SK-N-SH (cell line): ENCODE data around the gene CCNG1. TPM values are rescaled to one million over a fixed set of nuclear protein-coding genes. Genes with fewer than 3 reads are reported as not detected.

Experiments used
- CTCF ChIA-PET: fragments of 300-600, 350-600 bp; formaldehyde crosslinking; extraction: SDS; loops from one replicate; lab custom pipeline; 2021; lab: Yijun Ruan, JAX
- POLR2A ChIA-PET: fragments of 350-600 bp; sonication (Branson Sonifier 250); formaldehyde crosslinking; extraction: SDS; loops from one replicate; lab custom pipeline; 2020; ENCODE audit warnings: antibody characterized with exemption, inconsistent platforms; lab: Yijun Ruan, JAX
- DNase-seq: peaks from one replicate; pipeline ENCODE4 v3.0.0; 2012
- H2AFZ ChIP-seq: fragments of 200-600 bp; sonication (generic); 2 replicates; pipeline ENCODE4 v1.8.1; 2016; ENCODE audit warnings: antibody characterized with exemption, mild to moderate bottlenecking, low read depth
- H3F3A ChIP-seq: fragments of 200-600 bp; sonication (generic); replicated peaks from 2 replicates; pipeline ENCODE3; 2016; ENCODE audit warnings: antibody characterized with exemption, mild to moderate bottlenecking; ENCODE audit not compliant: insufficient read depth
- H3K27ac ChIP-seq, 2 experiments: fragments of 200-500 bp in 1 of 2; fragments of 200-600 bp in 1 of 2; sonication (Bioruptor generic) in 1 of 2; sonication (generic), shearing (Covaris generic) in 1 of 2; 2 replicates each; pipeline versions ENCODE4 v1.5.1 to v1.6.1; 2014 to 2016; ENCODE audit warnings: low read depth in 2 of 2, inconsistent platforms in 1 of 2, low read length in 1 of 2, mild to moderate bottlenecking in 1 of 2, mixed read lengths in 1 of 2
- H3K27me3 ChIP-seq: fragments of 200-600 bp; sonication (generic), shearing (Covaris generic); 2 replicates; pipeline ENCODE4 v1.6.1; 2016; ENCODE audit warnings: mixed run types; ENCODE audit not compliant: insufficient read depth
- H3K36me3 ChIP-seq, 2 experiments: fragments of 200-500 bp in 1 of 2; fragments of 200-600 bp in 1 of 2; sonication (Bioruptor generic) in 1 of 2; sonication (generic) in 1 of 2; replicated peaks in 1 of 2; 2 replicates each; pipeline versions ENCODE3 to v1.5.1; 2014 to 2016; ENCODE audit warnings: low read length in 1 of 2, mild to moderate bottlenecking in 1 of 2; ENCODE audit not compliant: insufficient read depth in 2 of 2, control insufficient read depth in 1 of 2
- H3K4me1 ChIP-seq, 2 experiments: fragments of 200-500 bp in 1 of 2; fragments of 200-600 bp in 1 of 2; sonication (Bioruptor generic) in 1 of 2; sonication (generic), shearing (Covaris generic) in 1 of 2; 2 replicates each; pipeline versions ENCODE4 v1.5.1 to v1.6.1; 2014 to 2016; ENCODE audit warnings: low read depth in 1 of 2, low read length in 1 of 2, mixed run types in 1 of 2; ENCODE audit not compliant: insufficient read depth in 2 of 2, control insufficient read depth in 1 of 2
- H3K4me2 ChIP-seq: fragments of 200-600 bp; sonication (generic), shearing (Covaris generic); 2 replicates; pipeline ENCODE4 v1.6.1; 2017; ENCODE audit warnings: mixed run types
- H3K4me3 ChIP-seq, 2 experiments: fragments of 200-500 bp in 1 of 2; fragments of 200-600 bp in 1 of 2; sonication (Bioruptor generic) in 1 of 2; sonication (generic), shearing (Covaris generic) in 1 of 2; 2 replicates each; pipeline versions ENCODE4 v1.5.1 to v1.8.1; 2014 to 2016; ENCODE audit warnings: low read depth in 2 of 2, inconsistent platforms in 1 of 2, low read length in 1 of 2, mild to moderate bottlenecking in 1 of 2, mixed read lengths in 1 of 2, moderate library complexity in 1 of 2
- H3K79me2 ChIP-seq: fragments of 200-600 bp; sonication (generic); 2 replicates; pipeline ENCODE4 v1.8.1; 2017; ENCODE audit warnings: mild to moderate bottlenecking; ENCODE audit not compliant: insufficient read depth
- H3K9ac ChIP-seq: fragments of 200-600 bp; sonication (generic); 2 replicates; pipeline ENCODE4 v1.6.1; 2017; ENCODE audit warnings: mixed run types
- H3K9me2 ChIP-seq: fragments of 200-600 bp; sonication (generic); 2 replicates; pipeline ENCODE4 v1.6.1; 2017; ENCODE audit warnings: mixed run types
- H3K9me3 ChIP-seq: fragments of 200-600 bp; sonication (generic); 2 replicates; pipeline ENCODE4 v1.6.1; 2017; ENCODE audit warnings: mixed run types, mild to moderate bottlenecking, moderate library complexity
- H4K20me1 ChIP-seq: fragments of 200-600 bp; sonication (generic); 2 replicates; pipeline ENCODE4 v1.6.1; 2017; ENCODE audit warnings: mild to moderate bottlenecking, mixed run types; ENCODE audit not compliant: insufficient read depth
- CHD2 ChIP-seq: fragments of 150-350 bp; IDR thresholded peaks from 2 replicates; pipeline ENCODE4 v1.6.1; 2018; ENCODE audit warnings: low read length; ENCODE audit not compliant: partially characterized antibody
- CTCF ChIP-seq: fragments of 200-600 bp; sonication (generic); IDR thresholded peaks from 2 replicates; pipeline ENCODE4 v1.6.1; 2017; ENCODE audit warnings: antibody characterized with exemption, mild to moderate bottlenecking, moderate library complexity
- ELF1 ChIP-seq: IDR thresholded peaks from 2 replicates; pipeline ENCODE4 v1.4.0; 2012
- FOSL2 ChIP-seq: IDR thresholded peaks from 2 replicates; pipeline ENCODE4 v1.4.0; 2012; ENCODE audit warnings: low read depth, mild to moderate bottlenecking, moderate library complexity, borderline replicate concordance
- FOXJ3 ChIP-seq: sonication (generic); formaldehyde crosslinking; IDR thresholded peaks from 2 replicates; pipeline ENCODE4 v1.5.1; 2020; ENCODE audit warnings: mild to moderate bottlenecking, missing genetic modification reagents
- IRF3 ChIP-seq: fragments of 150-350 bp; IDR thresholded peaks from 2 replicates; pipeline ENCODE4 v1.6.1; 2016; ENCODE audit warnings: mild to moderate bottlenecking, low read depth, low read length
- MXI1 ChIP-seq: IDR thresholded peaks from 2 replicates; pipeline ENCODE4 v1.6.1; 2012; ENCODE audit warnings: mild to moderate bottlenecking, low read depth, low read length, improper control_type of control experiment
- NFIC ChIP-seq: IDR thresholded peaks from 2 replicates; pipeline ENCODE4 v1.4.0; 2012; ENCODE audit warnings: borderline replicate concordance
- RAD21 ChIP-seq: IDR thresholded peaks from 2 replicates; pipeline ENCODE4 v1.6.1; 2012; ENCODE audit warnings: mild to moderate bottlenecking, low read length
- REST ChIP-seq: IDR thresholded peaks from 2 replicates; pipeline ENCODE4 v1.6.1; 2012; ENCODE audit warnings: mild to moderate bottlenecking, low read depth, low read length, moderate library complexity
- RFX5 ChIP-seq: IDR thresholded peaks from 2 replicates; pipeline ENCODE4 v1.6.1; 2012; ENCODE audit warnings: mild to moderate bottlenecking, improper control_type of control experiment, low read length
- RXRA ChIP-seq: IDR thresholded peaks from 2 replicates; pipeline ENCODE4 v1.4.0; 2012; ENCODE audit warnings: low read depth, mild to moderate bottlenecking, borderline replicate concordance
- SIN3A ChIP-seq: IDR thresholded peaks from 2 replicates; pipeline ENCODE4 v1.6.1; 2012; ENCODE audit warnings: low read depth, mild to moderate bottlenecking, low read length, moderate library complexity, borderline replicate concordance
- SMC3 ChIP-seq: IDR thresholded peaks from 2 replicates; pipeline ENCODE4 v1.6.1; 2012; ENCODE audit warnings: low read depth, low read length, improper control_type of control experiment
- TAF1 ChIP-seq: IDR thresholded peaks from 2 replicates; pipeline ENCODE4 v1.6.1; 2012; ENCODE audit warnings: low read depth, mild to moderate bottlenecking, low read length, moderate library complexity, borderline replicate concordance
- TCF12 ChIP-seq: IDR thresholded peaks from 2 replicates; pipeline ENCODE4 v1.4.0; 2012
- YY1 ChIP-seq: IDR thresholded peaks from 2 replicates; pipeline ENCODE4 v1.4.0; 2012; ENCODE audit warnings: low read depth, mild to moderate bottlenecking
- WGBS: methylation state at CpG from one replicate; pipeline ENCODE4 v1.1.6; 2017; ENCODE audit warnings: low lambda C conversion rate; 5-methylcytosine and 5-hydroxymethylcytosine counted together
- polyA plus RNA-seq, 3 experiments: library from polyadenylated mRNA; depleted of rRNA; stranded (reverse); fragments of >200 nt; gene quantifications; 2 replicates each; pipeline ENCODE4 v1.2.3, GENCODE V29; 2012
- TF ChIP-seq, protein P1 (sequence below): IDR thresholded peaks from 2 replicates; pipeline ENCODE4 v1.4.0; 2012; ENCODE audit warnings: low read depth, borderline replicate concordance

The CCNG1 gene
- polyA plus RNA-seq, 1 of the 3 experiments (the other 2 are of a cell fraction): 49.0 TPM

DNA sequence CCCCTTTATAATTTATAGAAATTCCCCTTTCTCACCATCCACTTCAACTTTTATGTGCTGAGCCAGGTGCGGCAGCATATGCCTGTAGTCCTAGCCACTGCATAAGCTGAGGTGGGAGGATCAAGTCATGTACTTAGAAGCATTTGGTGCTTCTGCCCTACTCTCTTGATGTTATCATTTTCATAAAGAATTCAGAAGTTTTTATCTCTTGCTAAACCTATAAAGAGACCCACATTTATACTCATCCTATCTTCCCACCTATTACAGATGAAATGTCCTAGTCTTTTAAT lies 41.5 kb downstream of the CCNG1 start (continued):
- TF ChIP-seq RFX5 (no peak), TCF12 (no peak), FOSL2 (no peak), TAF1 (no peak), SMC3 (no peak), IRF3 (no peak)
- TF ChIP-seq, protein P1, sequence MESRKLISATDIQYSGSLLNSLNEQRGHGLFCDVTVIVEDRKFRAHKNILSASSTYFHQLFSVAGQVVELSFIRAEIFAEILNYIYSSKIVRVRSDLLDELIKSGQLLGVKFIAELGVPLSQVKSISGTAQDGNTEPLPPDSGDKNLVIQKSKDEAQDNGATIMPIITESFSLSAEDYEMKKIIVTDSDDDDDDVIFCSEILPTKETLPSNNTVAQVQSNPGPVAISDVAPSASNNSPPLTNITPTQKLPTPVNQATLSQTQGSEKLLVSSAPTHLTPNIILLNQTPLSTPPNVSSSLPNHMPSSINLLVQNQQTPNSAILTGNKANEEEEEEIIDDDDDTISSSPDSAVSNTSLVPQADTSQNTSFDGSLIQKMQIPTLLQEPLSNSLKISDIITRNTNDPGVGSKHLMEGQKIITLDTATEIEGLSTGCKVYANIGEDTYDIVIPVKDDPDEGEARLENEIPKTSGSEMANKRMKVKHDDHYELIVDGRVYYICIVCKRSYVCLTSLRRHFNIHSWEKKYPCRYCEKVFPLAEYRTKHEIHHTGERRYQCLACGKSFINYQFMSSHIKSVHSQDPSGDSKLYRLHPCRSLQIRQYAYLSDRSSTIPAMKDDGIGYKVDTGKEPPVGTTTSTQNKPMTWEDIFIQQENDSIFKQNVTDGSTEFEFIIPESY: no peak

GRCh38 chr5:163489055-163489744 lies 51.8 kb downstream of the CCNG1 start:
- H3K9me3 ChIP-seq: no peaks in the 10 kb centered on the region
- no peaks in the 10 kb centered on the region for H3K9me2 ChIP-seq
- H3K36me3 ChIP-seq: peaks cover 20 to 46% of the 10 kb centered on the region in 2 experiments
- CTCF ChIA-PET: interaction anchor here (0.9 to 1.3 kb wide), 2 partner anchors 14 to 16 kb away, joined by 3 to 9 read pairs; no protein-coding TSS in a partner anchor
- no peak overlapping the region for H3K9ac ChIP-seq
- no peak overlapping the region for H2AFZ ChIP-seq
- no peak overlapping the region for H3K4me2 ChIP-seq
- peaks cover 11% of the 10 kb centered on the region; the same call in 1 of the 2 replicates for H3K79me2 ChIP-seq
- POLR2A ChIA-PET: no interaction called here
- WGBS: 95% methylated on average over 6 of the region's 6 CpGs
- DNase-seq: no peak
- H3K4me3 ChIP-seq: no peak overlapping the region
- no peaks in the 10 kb centered on the region; a peak in 1 of 4 replicates for H3K4me1 ChIP-seq
- H3F3A ChIP-seq: no peaks in the 10 kb centered on the region
- H4K20me1 ChIP-seq: no peaks in the 10 kb centered on the region
- H3K27me3 ChIP-seq: no peaks in the 10 kb centered on the region
- H3K27ac ChIP-seq: no peak overlapping the region
- no peak for TF ChIP-seq RXRA
- peak; percentile 25 for TF ChIP-seq CTCF
- TF ChIP-seq, all 33 proteins: peak for 1

DNA sequence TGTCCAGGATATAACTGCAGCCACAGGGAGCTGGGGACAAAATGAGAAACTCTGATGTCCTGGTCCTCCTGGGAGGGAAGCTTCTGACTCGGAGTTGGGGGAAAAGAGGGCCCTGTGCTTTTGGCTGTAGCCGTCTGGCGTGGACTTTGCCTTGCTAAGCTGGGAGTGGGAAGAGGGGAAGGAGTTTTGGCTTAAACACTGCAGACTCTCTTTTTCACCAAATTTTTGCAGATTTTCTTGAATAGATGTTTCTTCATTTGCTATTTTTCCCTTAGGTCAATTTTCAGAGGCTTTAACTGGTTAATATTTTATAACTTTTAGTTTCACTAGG lies 52.3 kb downstream of the CCNG1 start:
- WGBS: 96% methylated on average over 3 of the region's 3 CpGs
- no peaks in the 10 kb centered on the region for H3F3A ChIP-seq
- H2AFZ ChIP-seq: no peak overlapping the region
- no peak overlapping the region for H3K9ac ChIP-seq
- H3K4me3 ChIP-seq: no peak overlapping the region
- no peaks in the 10 kb centered on the region for H3K27me3 ChIP-seq
- no peak overlapping the region for H3K27ac ChIP-seq
- H3K9me2 ChIP-seq: no peaks in the 10 kb centered on the region
- no peak overlapping the region for H3K4me2 ChIP-seq
- H3K9me3 ChIP-seq: no peaks in the 10 kb centered on the region
- peaks cover 17 to 41% of the 10 kb centered on the region in 2 experiments for H3K36me3 ChIP-seq
- H3K4me1 ChIP-seq: no peaks in the 10 kb centered on the region; a peak in 1 of 4 replicates
- no peak for DNase-seq
- ChIA-PET CTCF (interaction anchor here (0.9 to 1.3 kb wide), 2 partner anchors 13 to 16 kb away, joined by 3 to 9 read pairs; no protein-coding TSS in a partner anchor), POLR2A (no interaction called here)
- no peaks in the 10 kb centered on the region for H4K20me1 ChIP-seq
- H3K79me2 ChIP-seq: peaks cover 11% of the 10 kb centered on the region; the same call in 1 of the 2 replicates
- no peak for TF ChIP-seq NFIC
- TF ChIP-seq CHD2: no peak
- no peak for TF ChIP-seq REST
- no peak for TF ChIP-seq RAD21
- TF ChIP-seq YY1: no peak
- TF ChIP-seq TAF1: no peak
- TF ChIP-seq MXI1: no peak
- TF ChIP-seq ELF1: no peak
- no peak for TF ChIP-seq SIN3A
- no peak for TF ChIP-seq FOXJ3 (CRISPR knock-in tag)
- no peak for TF ChIP-seq FOSL2
